GM23248 (cell line): Measurements from ENCODE around the gene KLF7. TPM values are rescaled to one million over a fixed set of nuclear protein-coding genes. Genes with fewer than 3 reads are reported as not detected.

Source experiments
- DNase-seq: peaks from one replicate; pipeline ENCODE4 v3.0.0-alpha.2; 2015
- H2AFZ ChIP-seq: fragments of 200-600 bp; sonication (generic); 2 replicates; pipeline ENCODE4 v1.6.1; 2016; ENCODE audit warnings: antibody characterized with exemption
- H3F3A ChIP-seq: fragments of 200-600 bp; sonication (generic); 2 replicates; pipeline ENCODE4 v1.6.1; 2016; ENCODE audit warnings: mild to moderate bottlenecking, antibody characterized with exemption, mixed run types; ENCODE audit not compliant: insufficient read depth
- H3K27ac ChIP-seq: fragments of 200-600 bp; sonication (generic); 2 replicates; pipeline ENCODE4 v1.5.1; 2016; ENCODE audit warnings: mild to moderate bottlenecking
- H3K27me3 ChIP-seq: fragments of 200-600 bp; sonication (generic); replicated peaks from 2 replicates; pipeline ENCODE4 v1.6.1; 2016; ENCODE audit warnings: mild to moderate bottlenecking; ENCODE audit not compliant: insufficient read depth
- H3K36me3 ChIP-seq: fragments of 200-600 bp; sonication (generic); 2 replicates; pipeline ENCODE4 v1.6.1; 2016; ENCODE audit warnings: low read depth, mild to moderate bottlenecking
- H3K4me1 ChIP-seq: fragments of 200-600 bp; sonication (generic); 2 replicates; pipeline ENCODE4 v1.6.1; 2016; ENCODE audit warnings: mild to moderate bottlenecking; ENCODE audit not compliant: insufficient read depth
- H3K4me2 ChIP-seq: fragments of 200-600 bp; sonication (generic); one replicate; pipeline ENCODE4 v1.6.1; 2016; ENCODE audit warnings: mild to moderate bottlenecking; ENCODE audit not compliant: unreplicated experiment
- H3K4me3 ChIP-seq: fragments of 200-600 bp; sonication (generic); 2 replicates; pipeline ENCODE4 v1.5.1; 2016; ENCODE audit warnings: mild to moderate bottlenecking
- H3K79me2 ChIP-seq: fragments of 200-600 bp; sonication (generic); 2 replicates; pipeline ENCODE4 v1.6.1; 2016; ENCODE audit warnings: mild to moderate bottlenecking; ENCODE audit not compliant: insufficient read depth
- H3K9ac ChIP-seq: fragments of 200-600 bp; sonication (generic); 2 replicates; pipeline ENCODE4 v1.6.1; 2016; ENCODE audit warnings: mild to moderate bottlenecking
- H3K9me2 ChIP-seq: fragments of 200-600 bp; sonication (generic); 2 replicates; pipeline ENCODE4 v1.6.1; 2016; ENCODE audit warnings: mixed run types, mild to moderate bottlenecking, moderate library complexity; ENCODE audit not compliant: insufficient read depth
- H3K9me3 ChIP-seq: fragments of 200-600 bp; sonication (generic); one replicate; pipeline ENCODE4 v1.6.1; 2017; ENCODE audit warnings: low read depth
- H4K20me1 ChIP-seq: fragments of 200-600 bp; sonication (generic); 2 replicates; pipeline ENCODE4 v1.6.0; 2016; ENCODE audit not compliant: insufficient read depth
- EZH2 ChIP-seq: fragments of 200-600 bp; sonication (generic); IDR thresholded peaks from 2 replicates; pipeline ENCODE4 v1.6.1; 2018; ENCODE audit warnings: antibody characterized with exemption, mild to moderate bottlenecking; ENCODE audit not compliant: insufficient read depth, poor library complexity, severe bottlenecking
- EZH2phosphoT487 ChIP-seq: fragments of 200-600 bp; sonication (generic); IDR thresholded peaks from 2 replicates; pipeline ENCODE4 v1.6.1; 2018; ENCODE audit warnings: antibody characterized with exemption, moderate library complexity, mild to moderate bottlenecking, low read depth; ENCODE audit not compliant: insufficient read depth
- WGBS, 2 experiments: methylation state at CpG; one replicate each; pipeline ENCODE4 v1.1.6; 2015 to 2017; ENCODE audit warnings: low lambda C conversion rate in 2 of 2, low coverage in 1 of 2; ENCODE audit errors: missing lambda C conversion rate in 2 of 2; 5-methylcytosine and 5-hydroxymethylcytosine counted together
- in situ Hi-C: fragments of 300-500 bp; cut with MboI; formaldehyde crosslinking; loops from 2 replicates; pipeline ENCODE4 v1.15.0; 2020
- polyA plus RNA-seq: library from polyadenylated mRNA; unstranded; fragments of >200 nt; fragmentation: Nextera tagmentation; extraction: Ambion mirVana; gene quantifications from 2 replicates; pipeline ENCODE4 v1.2.1, GENCODE V29; 2016
- total RNA-seq: library from RNA; depleted of rRNA; stranded (reverse); fragments of >200 nt; shearing (Covaris generic); gene quantifications from 2 replicates; pipeline ENCODE4 v1.2.3, GENCODE V29; 2014

Gene KLF7
- total and polyA plus RNA-seq, 2 experiments from 2014 or later = 22.5 to 39.4 TPM

- Histone ChIP-seq H3K27me3 (no peaks in the 10 kb centered on the region), H3K27ac (no peak overlapping the region), H3K9me2 (no peaks in the 10 kb centered on the region), H3K4me2 (no peak overlapping the region), H2AFZ (no peak overlapping the region), H4K20me1 (0 out of 2 replicates have a peak, but pooled peaks cover 3% of the 10 kb centered on the region), H3K9ac (no peak overlapping the region), H3K4me1 (no peaks in the 10 kb centered on the region), H3F3A (peaks cover 12% of the 10 kb centered on the region), H3K9me3 (no peaks in the 10 kb centered on the region), H3K79me2 (peaks cover 100% of the 10 kb centered on the region), H3K4me3 (no peak overlapping the region), H3K36me3 (peaks cover 11% of the 10 kb centered on the region)
- in situ Hi-C loops = no loop called here
- TF ChIP-seq EZH2phosphoT487 = no peak
- no peak for TF ChIP-seq EZH2
- DNase-seq = no peak
- 98% methylated on average over 6 of the region's 6 CpGs for WGBS, 2 experiments
These were observed 72.5 kb downstream of the KLF7 start for GRCh38 chr2:207093234-207093633.

GRCh38 chr2:207092818-207093217, 72.9 kb downstream of the KLF7 start:
- Histone ChIP-seq H3K4me2 (no peak overlapping the region), H3K4me3 (no peak overlapping the region), H3F3A (peaks cover 12% of the 10 kb centered on the region), H3K27me3 (no peaks in the 10 kb centered on the region), H3K9me3 (no peaks in the 10 kb centered on the region), H3K9ac (no peak overlapping the region), H3K4me1 (no peaks in the 10 kb centered on the region), H3K36me3 (peaks cover 11% of the 10 kb centered on the region), H2AFZ (no peak overlapping the region), H3K9me2 (no peaks in the 10 kb centered on the region), H3K79me2 (peaks cover 100% of the 10 kb centered on the region), H4K20me1 (0 out of 2 replicates have a peak, but pooled peaks cover 3% of the 10 kb centered on the region), H3K27ac (no peak overlapping the region)
- TF ChIP-seq EZH2 = no peak
- TF ChIP-seq EZH2phosphoT487 = no peak
- in situ Hi-C loops = no loop called here
- DNase-seq = no peak

- no peak for TF ChIP-seq EZH2phosphoT487
- no peak for TF ChIP-seq EZH2
- in situ Hi-C loops = no loop called here
- Histone ChIP-seq H3K9me2 (no peaks in the 10 kb centered on the region), H3K27me3 (no peaks in the 10 kb centered on the region), H4K20me1 (0 out of 2 replicates have a peak, but pooled peaks cover 3% of the 10 kb centered on the region), H3K9me3 (no peaks in the 10 kb centered on the region), H3K4me2 (no peak overlapping the region), H3K79me2 (peaks cover 100% of the 10 kb centered on the region), H2AFZ (no peak overlapping the region), H3K4me3 (no peak overlapping the region), H3K4me1 (no peaks in the 10 kb centered on the region), H3F3A (peaks cover 7% of the 10 kb centered on the region), H3K27ac (no peak overlapping the region), H3K9ac (no peak overlapping the region), H3K36me3 (peaks cover 20% of the 10 kb centered on the region)
- 83 to 87% methylated on average over 2 of the region's 2 CpGs for WGBS, 2 experiments
- DNase-seq = no peak
These were observed 73.8 kb downstream of the KLF7 start for GRCh38 chr2:207091928-207092327.

GRCh38 chr2:207091176-207091575, 74.6 kb downstream of the KLF7 start:
- Histone ChIP-seq H3K9me3 (no peaks in the 10 kb centered on the region), H3K4me2 (no peak overlapping the region)

GRCh38 chr2:207090389-207090788, 75.4 kb downstream of the KLF7 start:
- Histone ChIP-seq H2AFZ (no peak overlapping the region), H3K79me2 (peaks cover 100% of the 10 kb centered on the region), H3F3A (peaks cover 4% of the 10 kb centered on the region), H3K36me3 (peaks cover 30% of the 10 kb centered on the region), H4K20me1 (0 out of 2 replicates have a peak, but pooled peaks cover 3% of the 10 kb centered on the region), H3K27ac (no peak overlapping the region), H3K9ac (no peak overlapping the region), H3K27me3 (no peaks in the 10 kb centered on the region), H3K9me2 (no peaks in the 10 kb centered on the region), H3K9me3 (no peaks in the 10 kb centered on the region), H3K4me1 (no peaks in the 10 kb centered on the region), H3K4me3 (no peak overlapping the region), H3K4me2 (no peak overlapping the region)
- 83 to 86% methylated on average over 5 of the region's 5 CpGs for WGBS, 2 experiments
- no peak for DNase-seq
- TF ChIP-seq EZH2phosphoT487 (no peak), EZH2 (no peak)
- in situ Hi-C loops = no loop called here

More at GRCh38 chr2:207091176-207091575, 74.6 kb downstream of the KLF7 start:
- Histone ChIP-seq H3K27me3 (no peaks in the 10 kb centered on the region), H3K4me1 (no peaks in the 10 kb centered on the region), H3K79me2 (peaks cover 100% of the 10 kb centered on the region), H3K4me3 (no peak overlapping the region), H3K9ac (no peak overlapping the region), H3K27ac (no peak overlapping the region), H3F3A (peaks cover 4% of the 10 kb centered on the region), H3K36me3 (peaks cover 25% of the 10 kb centered on the region), H4K20me1 (0 out of 2 replicates have a peak, but pooled peaks cover 3% of the 10 kb centered on the region), H2AFZ (no peak overlapping the region), H3K9me2 (no peaks in the 10 kb centered on the region)
- in situ Hi-C loops = no loop called here
- no peak for TF ChIP-seq EZH2phosphoT487
- TF ChIP-seq EZH2 = no peak
- 95 to 98% methylated on average over 2 of the region's 2 CpGs for WGBS, 2 experiments
- DNase-seq = no peak
